ENCODE results near the gene KAZN.

DNA sequence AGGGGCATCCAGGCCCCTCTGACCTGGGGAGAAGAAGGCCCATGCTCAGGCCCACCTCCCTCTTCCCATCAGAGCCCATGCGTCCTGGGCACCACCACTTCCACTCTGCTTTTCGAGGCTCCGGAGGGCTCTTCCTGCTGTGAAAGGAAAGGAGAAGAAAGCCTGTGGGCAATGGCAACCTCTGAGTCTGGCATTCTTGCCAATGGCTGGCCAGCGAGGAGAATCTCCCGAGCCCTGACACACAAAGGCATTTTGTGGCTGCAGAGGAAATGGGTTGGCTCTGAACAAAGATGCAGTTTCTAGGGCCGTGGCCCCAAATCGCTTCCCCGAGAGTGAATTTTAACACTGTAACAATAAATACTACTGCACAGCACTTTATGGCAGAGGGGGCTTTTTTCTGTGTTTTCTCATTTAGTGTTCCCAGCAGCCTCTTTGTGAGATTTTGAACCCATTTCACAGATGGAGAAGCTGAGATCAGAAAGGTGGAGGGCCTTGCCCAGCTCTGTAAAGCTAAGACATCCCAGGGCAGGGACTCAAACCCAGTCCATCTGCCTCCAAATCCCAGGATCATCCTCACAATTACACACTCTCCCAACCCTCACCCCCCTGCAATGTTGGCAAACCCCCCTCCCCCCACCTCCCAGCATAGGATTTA lies 519.3 kb downstream of the KAZN start:
- TF ChIP-seq RARB (CRISPR knock-in tag; IDR thresholded peaks at IDR 0.05): no peak
- TF ChIP-seq, protein P1, sequence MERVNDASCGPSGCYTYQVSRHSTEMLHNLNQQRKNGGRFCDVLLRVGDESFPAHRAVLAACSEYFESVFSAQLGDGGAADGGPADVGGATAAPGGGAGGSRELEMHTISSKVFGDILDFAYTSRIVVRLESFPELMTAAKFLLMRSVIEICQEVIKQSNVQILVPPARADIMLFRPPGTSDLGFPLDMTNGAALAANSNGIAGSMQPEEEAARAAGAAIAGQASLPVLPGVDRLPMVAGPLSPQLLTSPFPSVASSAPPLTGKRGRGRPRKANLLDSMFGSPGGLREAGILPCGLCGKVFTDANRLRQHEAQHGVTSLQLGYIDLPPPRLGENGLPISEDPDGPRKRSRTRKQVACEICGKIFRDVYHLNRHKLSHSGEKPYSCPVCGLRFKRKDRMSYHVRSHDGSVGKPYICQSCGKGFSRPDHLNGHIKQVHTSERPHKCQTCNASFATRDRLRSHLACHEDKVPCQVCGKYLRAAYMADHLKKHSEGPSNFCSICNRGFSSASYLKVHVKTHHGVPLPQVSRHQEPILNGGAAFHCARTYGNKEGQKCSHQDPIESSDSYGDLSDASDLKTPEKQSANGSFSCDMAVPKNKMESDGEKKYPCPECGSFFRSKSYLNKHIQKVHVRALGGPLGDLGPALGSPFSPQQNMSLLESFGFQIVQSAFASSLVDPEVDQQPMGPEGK (CRISPR knock-in tag; IDR thresholded peaks at IDR 0.05; ENCODE audit: borderline replicate concordance): no peak
- TF ChIP-seq, protein P2, sequence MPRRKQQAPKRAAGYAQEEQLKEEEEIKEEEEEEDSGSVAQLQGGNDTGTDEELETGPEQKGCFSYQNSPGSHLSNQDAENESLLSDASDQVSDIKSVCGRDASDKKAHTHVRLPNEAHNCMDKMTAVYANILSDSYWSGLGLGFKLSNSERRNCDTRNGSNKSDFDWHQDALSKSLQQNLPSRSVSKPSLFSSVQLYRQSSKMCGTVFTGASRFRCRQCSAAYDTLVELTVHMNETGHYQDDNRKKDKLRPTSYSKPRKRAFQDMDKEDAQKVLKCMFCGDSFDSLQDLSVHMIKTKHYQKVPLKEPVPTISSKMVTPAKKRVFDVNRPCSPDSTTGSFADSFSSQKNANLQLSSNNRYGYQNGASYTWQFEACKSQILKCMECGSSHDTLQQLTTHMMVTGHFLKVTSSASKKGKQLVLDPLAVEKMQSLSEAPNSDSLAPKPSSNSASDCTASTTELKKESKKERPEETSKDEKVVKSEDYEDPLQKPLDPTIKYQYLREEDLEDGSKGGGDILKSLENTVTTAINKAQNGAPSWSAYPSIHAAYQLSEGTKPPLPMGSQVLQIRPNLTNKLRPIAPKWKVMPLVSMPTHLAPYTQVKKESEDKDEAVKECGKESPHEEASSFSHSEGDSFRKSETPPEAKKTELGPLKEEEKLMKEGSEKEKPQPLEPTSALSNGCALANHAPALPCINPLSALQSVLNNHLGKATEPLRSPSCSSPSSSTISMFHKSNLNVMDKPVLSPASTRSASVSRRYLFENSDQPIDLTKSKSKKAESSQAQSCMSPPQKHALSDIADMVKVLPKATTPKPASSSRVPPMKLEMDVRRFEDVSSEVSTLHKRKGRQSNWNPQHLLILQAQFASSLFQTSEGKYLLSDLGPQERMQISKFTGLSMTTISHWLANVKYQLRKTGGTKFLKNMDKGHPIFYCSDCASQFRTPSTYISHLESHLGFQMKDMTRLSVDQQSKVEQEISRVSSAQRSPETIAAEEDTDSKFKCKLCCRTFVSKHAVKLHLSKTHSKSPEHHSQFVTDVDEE (CRISPR knock-in tag; IDR thresholded peaks at IDR 0.05): no peak
- TF ChIP-seq, protein P3, sequence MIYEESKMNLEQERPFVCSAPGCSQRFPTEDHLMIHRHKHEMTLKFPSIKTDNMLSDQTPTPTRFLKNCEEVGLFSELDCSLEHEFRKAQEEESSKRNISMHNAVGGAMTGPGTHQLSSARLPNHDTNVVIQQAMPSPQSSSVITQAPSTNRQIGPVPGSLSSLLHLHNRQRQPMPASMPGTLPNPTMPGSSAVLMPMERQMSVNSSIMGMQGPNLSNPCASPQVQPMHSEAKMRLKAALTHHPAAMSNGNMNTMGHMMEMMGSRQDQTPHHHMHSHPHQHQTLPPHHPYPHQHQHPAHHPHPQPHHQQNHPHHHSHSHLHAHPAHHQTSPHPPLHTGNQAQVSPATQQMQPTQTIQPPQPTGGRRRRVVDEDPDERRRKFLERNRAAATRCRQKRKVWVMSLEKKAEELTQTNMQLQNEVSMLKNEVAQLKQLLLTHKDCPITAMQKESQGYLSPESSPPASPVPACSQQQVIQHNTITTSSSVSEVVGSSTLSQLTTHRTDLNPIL (CRISPR knock-in tag; IDR thresholded peaks at IDR 0.05; ENCODE audit: low read depth): no peak
- no peak for TF ChIP-seq ARNTL (CRISPR knock-in tag; IDR thresholded peaks at IDR 0.05; ENCODE audit: borderline replicate concordance, low read depth)
- no peak for TF ChIP-seq PPARA (CRISPR knock-in tag; IDR thresholded peaks at IDR 0.05; ENCODE audit: borderline replicate concordance)
- no peak for TF ChIP-seq ZFP3 (CRISPR knock-in tag; IDR thresholded peaks at IDR 0.05)
- no peak for TF ChIP-seq ZNF8 (CRISPR knock-in tag; IDR thresholded peaks at IDR 0.05)
